Upper lobe of left lung (tissue), 4 donors: Measurements from ENCODE around the gene TMPRSS11F.

Experiments used
- CTCF ChIP-seq, 6 experiments: fragments of 450-650 bp in 4 of 6; fragments of 200-600 bp in 2 of 6; sonication (generic) in 2 of 6; IDR thresholded peaks; one replicate each; pipeline ENCODE4 v1.5.1; 2016 to 2019; ENCODE audit warnings: antibody characterized with exemption in 6 of 6
- EP300 ChIP-seq, 4 donors: sonication (generic); formaldehyde crosslinking; IDR thresholded peaks; one replicate each; pipeline ENCODE4 v1.5.1; 2017; ENCODE audit warnings: antibody characterized with exemption in 4 of 4, control low read depth in 2 of 4
- POLR2A ChIP-seq, 4 donors: fragments of 450-650 bp; IDR thresholded peaks; one replicate each; pipeline ENCODE4 v1.5.1; 2016 to 2017; ENCODE audit warnings: antibody characterized with exemption in 4 of 4, mild to moderate bottlenecking in 2 of 4
- POLR2AphosphoS5 ChIP-seq, 2 donors: sonication (generic); formaldehyde crosslinking; IDR thresholded peaks; one replicate each; pipeline ENCODE4 v1.5.1; 2017; ENCODE audit warnings: antibody characterized with exemption in 2 of 2

- TF ChIP-seq CTCF (IDR thresholded peaks at IDR 0.05) (no peak), POLR2A (IDR thresholded peaks at IDR 0.05) (no peak), EP300 (IDR thresholded peaks at IDR 0.05) (no peak), POLR2AphosphoS5 (IDR thresholded peaks at IDR 0.05) (no peak)
Observed at GRCh38 chr4:68162196-68162595, 32.5 kb upstream of the TMPRSS11F start.
